ENCODE measurements around the gene AFF4.

- TF ChIP-seq EZH2 (IDR thresholded peaks at IDR 0.05; ENCODE audit: insufficient read depth, poor library complexity, severe bottlenecking) (no peak), EZH2phosphoT487 (IDR thresholded peaks at IDR 0.05; ENCODE audit: insufficient read depth, low read depth) (no peak)
Observed at GRCh38 chr5:132887283-132887682, 76.2 kb downstream of the AFF4 start.

Data from GM23248 (cell line).